HG02870 (cell line): ENCODE data around the gene HEBP2.
A peak's percentile ranks its signal among the peaks of the same experiment; 100 is the strongest.
"Not testable (repeated sequence)": the region's sequence is repeated elsewhere in the genome, so short reads cannot be mapped to it uniquely, and the experiment has no call there.

Experiments used
- ATAC-seq: cut with Tn5 transposase; IDR thresholded peaks from one replicate; pipeline ENCODE4 v1.9.1; 2021; ENCODE audit warnings: mild to moderate bottlenecking, moderate library complexity; ENCODE audit not compliant: unreplicated experiment

HEBP2 gene, protein sequence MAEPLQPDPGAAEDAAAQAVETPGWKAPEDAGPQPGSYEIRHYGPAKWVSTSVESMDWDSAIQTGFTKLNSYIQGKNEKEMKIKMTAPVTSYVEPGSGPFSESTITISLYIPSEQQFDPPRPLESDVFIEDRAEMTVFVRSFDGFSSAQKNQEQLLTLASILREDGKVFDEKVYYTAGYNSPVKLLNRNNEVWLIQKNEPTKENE

DNA sequence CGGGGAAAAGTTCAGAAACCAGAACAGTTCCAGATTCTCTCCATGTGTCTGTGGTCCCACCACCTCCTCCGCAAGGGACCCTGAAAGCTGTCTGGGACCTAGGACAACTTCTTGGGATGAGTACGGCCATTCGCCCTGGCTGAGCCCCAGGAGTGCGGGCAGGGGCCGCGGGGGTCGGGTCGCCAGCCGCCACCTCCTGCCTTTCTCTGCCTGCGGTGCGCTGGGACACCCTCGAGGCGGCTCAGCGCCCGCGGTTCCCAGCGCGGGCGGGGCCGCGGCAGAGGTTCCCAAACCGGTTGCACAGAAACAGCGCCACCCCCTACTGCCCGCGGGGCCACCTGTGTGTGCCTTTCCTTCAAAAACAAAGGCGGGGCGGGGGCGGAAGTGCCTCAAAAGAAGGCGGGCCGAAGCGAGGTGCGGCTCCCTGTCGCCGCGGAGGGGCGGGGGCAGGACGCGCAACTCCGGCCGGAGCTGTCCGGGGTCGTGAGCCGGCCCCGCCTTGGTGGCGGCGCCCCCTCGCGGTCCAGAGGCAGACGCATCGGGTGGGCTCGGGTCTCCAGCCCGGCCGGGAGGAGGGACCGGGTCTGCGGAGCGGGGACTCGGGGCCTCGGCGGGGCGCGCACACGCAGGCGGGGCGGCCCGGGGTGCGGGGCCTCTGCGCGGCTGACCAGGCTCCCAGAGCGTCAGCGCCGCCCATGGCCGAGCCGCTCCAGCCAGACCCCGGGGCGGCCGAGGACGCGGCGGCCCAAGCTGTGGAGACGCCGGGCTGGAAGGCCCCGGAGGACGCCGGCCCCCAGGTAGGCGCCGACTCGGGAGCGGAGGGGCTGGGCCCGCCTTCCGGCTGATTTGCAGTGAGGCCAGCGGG lies at the start of gene HEBP2:
Gene HEBP2 (plus strand): TSS at position 423 of the 865 bp plus-strand sequence. CDS start 273 bp downstream, at position 696.
- peak; percentile 77 for ATAC-seq

DNA sequence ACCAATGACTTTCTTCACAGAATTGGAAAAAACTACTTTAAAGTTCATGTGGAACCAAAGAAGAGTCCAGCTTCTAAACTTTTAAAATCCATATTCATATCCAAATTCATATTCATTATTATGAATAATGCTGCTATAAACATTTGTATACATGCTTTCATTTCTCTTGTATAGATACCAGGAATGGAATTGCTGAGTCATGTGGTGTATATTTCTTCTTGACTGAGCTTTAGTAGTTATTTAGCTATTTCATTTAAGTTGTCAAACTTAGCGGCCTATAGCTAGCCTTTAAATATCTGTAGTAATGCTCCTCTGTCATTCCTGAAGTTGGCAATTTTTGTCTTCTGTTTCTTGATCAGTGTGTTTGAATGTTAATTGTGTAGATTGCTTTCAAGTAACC lies 46.1 kb upstream of the HEBP2 start:
- ATAC-seq, result no peak

DNA sequence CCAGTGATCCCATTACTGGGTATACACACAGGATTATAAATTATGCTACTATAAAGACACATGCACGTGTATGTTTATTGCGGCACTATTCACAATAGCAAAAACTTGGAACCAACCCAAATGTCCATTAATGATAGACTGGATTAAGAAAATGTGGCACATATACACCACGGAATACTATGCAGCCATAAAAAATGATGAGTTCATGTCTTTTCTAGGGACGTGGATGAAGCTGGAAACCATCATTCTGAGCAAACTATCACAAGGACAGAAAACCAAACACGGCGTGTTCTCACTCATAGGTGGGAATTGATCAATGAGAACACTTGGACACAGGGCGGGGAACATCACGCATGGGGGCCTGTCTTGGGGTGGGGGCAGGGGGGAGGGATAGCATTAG lies 35.3 kb upstream of the HEBP2 start:
- ATAC-seq, result not testable (repeated sequence)

DNA sequence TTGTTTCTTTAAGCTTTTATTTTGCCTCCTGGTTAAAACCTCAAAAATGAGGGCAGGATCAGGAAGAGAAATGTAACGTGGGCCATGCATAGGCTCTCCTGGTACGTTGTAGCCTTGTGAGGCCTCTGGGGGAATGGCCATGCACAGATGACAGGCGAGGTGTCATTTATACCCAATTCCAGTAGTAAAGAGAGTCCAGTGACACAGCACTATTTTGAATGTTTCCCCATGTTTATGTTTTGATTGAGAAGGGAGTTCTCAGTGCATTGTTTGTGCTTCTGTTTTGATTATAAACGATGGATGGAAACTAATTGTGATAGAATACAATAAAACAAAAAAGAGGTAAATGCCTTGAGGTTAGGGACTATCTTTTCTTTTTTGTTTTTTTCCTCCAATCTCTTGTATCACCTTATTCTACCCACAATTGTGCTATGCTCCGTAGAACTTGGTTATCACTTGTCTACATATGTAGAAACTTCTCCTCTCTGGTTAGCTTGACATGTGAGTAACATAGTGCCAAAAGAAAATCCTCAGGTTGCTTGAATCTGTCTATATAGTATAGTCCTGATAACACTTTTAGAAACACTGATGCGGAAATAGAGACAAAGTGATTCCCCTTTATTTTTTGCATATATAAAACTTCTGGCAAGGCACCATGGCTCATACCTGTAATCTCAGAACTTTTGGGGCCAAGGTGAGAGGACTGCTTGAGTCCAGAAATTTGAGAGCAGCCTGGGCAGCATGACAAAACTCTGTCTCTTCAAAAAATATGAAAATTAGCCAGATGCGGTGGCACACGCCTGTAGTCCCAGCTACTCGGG lies 33.2 kb upstream of the HEBP2 start:
- ATAC-seq, result no peak

DNA sequence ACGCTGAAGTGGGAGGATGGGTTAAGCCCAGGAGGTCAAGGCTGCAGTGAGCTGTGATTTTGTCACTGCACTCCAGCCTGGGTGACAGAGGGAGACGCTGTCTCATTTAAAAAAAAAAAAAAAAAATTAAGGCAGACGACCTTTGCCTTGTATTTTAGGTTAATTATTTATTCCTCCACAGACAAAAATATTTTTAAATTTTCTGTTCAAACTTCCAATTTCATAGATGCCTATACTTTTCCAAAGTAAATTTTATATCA lies 32.6 kb upstream of the HEBP2 start:
- ATAC-seq, result no peak

DNA sequence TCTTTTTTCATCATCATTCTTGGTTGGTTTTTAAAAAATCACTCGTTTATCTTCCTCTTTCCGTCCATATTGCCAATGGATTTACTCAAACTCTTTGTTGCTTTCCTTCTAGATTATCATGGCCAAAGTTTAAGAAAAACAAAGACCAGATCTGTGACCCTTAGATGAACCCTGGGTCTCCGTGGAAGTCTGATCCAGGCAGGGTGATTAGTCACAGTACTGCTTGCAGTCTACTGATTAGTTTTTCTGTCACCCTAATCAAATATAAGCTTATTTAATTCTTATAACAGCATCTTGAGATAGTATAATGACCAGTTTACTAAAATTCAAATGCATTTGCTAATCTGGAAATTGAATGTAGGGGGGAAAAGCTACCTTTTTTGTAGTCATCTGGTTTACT lies 32.3 kb upstream of the HEBP2 start:
- no peak for ATAC-seq

DNA sequence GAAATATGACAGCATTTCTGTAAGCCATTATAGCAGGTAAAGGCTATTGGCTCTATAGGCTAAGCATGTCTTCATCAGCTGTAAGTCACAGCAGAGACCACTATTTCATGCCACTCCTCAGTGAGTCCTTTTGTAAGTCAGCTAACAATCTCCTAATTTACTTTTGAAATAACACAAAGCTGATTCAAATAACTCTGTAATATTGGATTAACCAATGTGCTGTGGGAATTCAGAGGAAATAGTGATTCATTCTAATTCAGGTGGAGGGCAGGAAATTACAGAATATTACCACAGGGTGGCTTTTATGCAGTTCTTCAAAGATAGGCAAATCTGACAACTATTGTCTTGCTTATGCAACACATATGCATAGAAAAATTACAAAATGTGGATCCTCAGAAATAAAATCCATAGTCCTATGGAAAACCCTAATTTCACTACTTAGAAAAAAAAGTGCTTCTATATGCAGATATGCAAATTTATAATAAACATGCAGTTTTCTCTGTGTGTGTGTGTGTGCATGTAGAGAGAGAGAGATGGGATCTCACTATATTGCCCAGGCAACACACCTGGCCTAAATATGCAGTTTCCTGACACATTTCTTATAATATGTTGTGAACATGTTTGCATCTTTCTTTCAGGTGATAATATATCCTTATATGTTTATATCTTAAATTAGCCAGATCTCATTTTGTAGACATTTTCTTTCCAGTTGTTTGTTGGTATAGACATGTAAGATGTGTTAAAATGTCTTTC lies 31.1 kb upstream of the HEBP2 start:
- no peak for ATAC-seq

DNA sequence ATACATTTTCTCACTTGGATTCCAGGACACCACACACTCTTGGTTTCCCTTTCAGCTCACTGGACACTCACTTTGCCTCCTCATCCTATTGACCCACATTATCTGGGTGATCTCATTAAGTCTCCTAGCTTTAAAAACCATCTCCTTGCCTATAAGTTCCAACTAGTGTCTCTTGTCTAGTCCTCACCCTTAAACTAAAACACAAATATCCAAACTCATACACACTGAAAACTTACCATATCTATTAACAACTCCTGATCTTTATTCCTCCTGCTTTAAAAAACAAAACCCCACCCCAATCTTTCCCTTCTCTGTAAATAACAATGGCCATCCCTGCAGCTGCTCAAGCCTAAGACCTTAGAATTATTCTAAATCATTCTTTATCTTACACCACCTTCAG lies 29.8 kb upstream of the HEBP2 start:
- no peak for ATAC-seq

DNA sequence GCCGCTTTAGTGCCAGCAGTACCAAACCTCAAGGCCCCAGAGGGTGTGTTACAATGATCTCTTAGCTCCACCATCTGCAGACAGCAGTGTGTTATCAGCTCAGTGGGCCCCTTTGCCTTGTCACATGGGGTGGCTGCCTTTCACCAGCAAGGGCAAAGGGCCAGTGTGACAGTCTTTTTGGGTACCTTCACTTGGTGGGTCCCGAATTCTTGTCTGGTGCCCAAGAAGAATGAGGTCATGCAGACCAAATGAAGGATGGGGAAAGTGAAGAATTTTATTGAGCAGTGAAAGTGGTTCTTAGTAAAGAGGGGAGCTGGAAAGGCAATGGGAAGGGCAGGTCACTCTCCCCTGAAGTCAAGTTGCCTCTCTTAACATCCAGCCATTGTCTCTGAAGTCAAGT lies 29.2 kb upstream of the HEBP2 start:
- no peak for ATAC-seq

DNA sequence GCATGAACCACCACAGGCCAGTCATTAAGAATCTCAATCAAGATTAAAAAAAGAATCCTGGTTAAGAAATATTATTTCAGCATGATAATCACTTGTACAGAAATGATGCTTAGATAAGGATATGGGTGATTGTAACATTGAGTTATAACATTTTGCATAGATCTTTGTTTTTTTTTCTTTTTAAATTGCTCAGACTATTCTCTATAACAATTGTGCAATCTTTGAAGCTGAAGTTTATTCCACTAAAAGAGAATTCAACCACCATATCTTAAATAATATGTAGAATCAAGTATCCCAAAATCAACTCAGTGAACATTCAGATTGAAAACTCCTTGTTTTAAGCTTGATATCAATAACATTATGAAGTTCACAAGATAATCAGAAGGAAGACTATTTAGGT lies 27.0 kb upstream of the HEBP2 start:
- ATAC-seq, result no peak

DNA sequence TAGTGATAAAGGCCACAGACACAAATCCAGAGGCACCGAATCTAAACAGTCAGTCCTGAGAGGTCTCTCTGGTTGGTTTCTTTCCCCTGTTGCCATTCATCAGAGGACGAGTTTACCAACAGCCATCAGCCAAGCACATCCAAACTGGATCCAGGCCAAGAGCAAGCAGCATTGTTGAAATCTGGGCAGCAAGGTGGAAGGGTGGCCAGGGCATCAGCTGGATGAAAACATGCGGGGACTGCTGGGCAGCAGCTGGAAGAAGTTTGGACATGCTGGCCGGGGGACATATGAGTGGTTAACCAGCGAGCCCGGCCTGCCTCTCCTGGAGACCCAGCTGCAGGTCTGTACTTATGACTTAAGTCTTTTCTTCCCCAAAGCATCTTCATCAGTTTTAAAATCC lies 26.2 kb upstream of the HEBP2 start, which contains the start of gene SMIM28:
Gene SMIM28 (plus strand): TSS at position 62 of the 400 bp plus-strand sequence. CDS start 168 bp downstream, at position 230.
- no peak for ATAC-seq

DNA sequence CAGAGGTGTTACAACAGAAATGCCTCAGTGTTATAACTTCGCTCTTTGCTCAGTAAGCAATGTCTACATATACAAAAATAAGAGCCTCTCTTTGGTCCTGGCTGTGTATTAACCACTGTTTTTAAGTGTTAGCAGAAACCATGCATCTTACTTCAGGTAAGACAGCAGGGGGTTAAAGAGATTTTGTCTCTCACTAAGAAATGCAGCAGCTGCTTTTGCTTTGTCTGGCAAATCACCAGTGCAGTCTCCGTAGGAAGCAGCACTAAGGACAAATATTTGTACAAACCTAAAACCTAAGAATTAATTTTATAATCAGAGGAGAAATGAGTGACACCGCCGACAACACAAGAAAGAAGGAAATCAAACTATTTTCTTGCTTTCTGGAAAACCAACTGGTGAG lies 25.6 kb upstream of the HEBP2 start:
- no peak for ATAC-seq

DNA sequence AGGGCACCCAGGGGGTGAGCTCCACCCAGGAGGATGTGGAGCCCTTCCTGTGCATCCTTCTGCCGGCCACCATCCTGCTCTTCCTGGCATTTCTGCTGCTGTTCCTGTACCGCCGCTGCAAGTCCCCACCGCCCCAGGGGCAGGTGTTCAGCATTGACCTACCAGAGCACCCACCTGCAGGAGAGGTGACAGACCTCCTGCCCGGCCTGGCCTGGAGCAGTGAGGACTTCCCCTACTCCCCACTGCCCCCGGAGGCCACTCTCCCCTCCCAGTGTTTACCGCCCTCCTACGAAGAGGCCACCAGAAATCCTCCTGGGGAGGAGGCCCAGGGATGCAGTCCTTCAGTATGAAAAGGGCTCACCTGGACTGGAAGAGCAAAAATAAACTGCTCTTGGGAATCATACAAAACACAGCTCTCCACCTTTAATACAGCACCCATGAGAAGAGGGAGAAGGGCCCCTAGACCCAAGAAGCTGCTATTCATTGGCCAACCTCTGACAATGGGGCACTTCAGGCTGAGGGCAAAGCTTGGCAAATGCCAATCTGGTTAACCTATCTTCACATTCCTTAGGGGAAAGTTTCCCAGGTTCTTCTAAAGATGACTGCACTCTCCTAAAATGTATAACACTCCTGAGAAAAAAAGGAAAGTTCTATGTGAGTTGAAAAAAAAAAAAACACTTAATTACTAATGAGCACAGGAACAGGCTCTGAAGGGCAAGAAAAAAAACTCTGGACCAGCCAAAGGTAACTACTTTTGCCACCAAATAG lies 21.3 kb upstream of the HEBP2 start:
- no peak for ATAC-seq

DNA sequence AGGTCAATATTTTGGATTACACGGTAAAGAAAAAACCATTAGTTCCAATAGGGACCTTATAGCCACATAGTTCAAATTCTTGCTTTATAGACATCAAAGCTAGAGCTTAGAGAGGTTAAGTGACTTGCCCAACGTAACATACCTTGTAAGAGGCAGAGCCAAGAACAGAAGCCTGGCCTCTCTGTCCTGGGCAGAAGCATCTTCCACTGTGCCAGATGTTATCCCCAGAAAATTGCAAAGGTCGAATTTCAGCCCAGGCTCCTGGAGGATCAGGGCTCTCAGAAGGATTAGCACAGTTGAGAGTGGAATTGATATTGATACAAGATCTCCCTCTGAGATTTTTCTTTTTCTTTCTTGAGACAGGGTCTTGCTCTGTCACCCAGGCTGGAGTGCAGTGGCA lies 20.2 kb upstream of the HEBP2 start:
- ATAC-seq, result no peak

DNA sequence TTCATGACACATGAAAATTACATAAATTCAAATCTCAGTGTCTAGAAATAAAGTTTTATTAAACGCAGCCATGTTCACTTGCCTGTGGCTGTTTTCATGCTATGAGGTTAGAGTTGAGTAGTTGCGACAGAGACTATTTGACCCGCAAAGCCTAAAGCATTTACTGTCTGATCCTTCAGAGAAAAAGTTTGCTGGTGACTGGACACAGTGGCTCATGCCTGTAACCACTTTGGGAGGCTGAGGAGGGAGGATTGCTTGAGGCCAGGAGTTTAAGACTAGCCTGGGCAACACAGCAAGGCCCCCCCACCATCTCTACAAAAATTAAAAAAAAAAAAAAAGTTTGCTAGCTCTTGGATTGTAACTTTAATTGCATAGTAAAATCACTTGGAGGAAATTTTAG lies 17.1 kb upstream of the HEBP2 start:
- no peak for ATAC-seq

DNA sequence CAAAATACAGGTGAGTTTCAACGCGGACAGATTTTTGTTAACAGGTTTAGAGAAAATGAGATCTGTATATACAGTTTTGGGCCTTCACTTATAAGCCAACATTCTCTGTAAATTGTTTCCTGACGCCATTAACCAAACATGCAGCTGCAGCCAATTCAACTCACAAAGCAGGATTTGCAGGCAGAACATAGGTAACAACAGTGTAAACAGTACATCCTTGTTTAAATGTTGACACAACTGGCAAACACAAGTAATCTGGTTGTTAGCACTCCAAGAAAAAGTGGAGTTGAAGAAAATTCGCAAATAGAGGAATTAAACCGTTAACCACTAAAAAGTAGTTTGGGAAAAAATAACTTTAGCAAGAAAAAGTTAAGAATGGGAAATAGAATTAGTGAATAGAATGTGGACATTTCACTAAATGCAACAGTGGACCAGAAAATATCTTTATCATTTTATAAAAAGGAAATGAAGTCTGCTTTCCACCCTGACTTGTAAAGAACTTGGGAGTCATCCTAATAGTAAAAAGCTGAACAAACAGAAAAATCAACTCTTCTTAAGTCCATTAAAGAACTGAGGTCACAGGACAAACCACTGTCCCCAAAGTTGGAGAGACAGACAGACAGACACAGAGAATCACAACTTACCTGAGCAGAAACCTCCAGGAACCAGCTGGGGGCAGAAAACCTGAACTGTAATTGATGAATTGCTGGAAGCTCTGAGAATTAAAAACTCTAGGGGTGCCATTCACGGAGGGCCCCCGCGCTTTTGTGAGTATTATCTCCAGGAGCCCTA lies 16.2 kb upstream of the HEBP2 start:
- ATAC-seq, result no peak

DNA sequence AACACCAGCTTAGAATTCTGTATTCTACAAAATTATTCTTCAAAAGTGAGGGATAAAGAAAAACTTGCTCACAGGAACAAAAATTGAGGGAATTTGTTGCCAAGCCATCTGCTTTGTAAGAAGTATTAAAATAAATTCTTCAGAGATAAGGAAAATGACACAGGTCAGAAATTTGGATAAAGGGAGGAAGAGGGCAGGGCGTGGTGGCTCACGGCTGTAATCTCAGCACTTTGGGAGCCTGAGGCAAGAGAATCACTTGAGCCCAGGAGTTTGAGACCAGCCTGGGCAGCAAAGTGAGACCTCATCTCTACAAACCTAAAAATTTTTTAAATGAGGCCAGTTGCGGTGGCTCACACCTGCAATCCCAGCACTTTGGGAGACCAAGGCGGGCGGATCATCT lies 14.5 kb upstream of the HEBP2 start:
- no peak for ATAC-seq

DNA sequence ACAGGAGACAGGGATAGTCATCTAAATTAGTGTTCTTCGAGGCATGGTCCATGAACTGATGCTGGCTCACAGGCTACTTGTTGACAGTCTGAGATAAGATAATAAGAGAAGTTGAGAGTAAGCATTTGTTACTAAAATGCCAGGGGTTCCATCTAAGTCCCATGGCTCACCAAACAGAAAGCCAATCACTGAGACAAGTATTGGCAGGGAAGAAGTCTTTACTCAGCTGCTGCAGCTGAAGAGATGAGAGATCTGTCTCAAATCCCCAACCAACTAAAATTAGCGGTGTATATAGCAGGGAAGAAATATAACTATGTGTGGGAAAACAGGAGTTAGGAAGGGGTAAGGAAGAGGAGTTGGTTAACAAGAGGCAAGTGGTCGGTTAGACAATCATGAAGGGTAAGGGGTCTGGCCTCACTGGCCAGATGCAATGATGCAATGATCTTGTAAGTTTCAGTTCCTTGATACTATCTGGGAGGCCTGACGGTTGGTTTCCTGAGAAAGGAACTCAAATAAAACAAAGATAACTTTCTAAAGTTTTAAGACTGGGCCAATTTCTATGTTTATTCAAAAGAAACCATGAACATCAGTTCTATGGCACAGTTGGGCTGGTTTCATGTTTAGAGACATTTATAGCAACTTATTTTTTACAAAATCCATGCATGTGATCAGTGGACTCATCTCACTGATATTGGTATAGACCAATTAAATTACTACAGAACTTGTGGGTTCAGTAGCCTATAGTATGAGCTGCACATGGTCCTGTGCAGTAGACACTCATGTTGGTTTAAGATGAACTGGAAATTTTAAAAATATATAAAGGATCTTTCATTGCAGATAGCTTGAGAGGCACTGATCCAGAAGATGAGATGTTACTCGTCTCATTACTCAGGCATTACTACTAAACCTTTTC lies 9.9 kb upstream of the HEBP2 start:
- ATAC-seq, result no peak

DNA sequence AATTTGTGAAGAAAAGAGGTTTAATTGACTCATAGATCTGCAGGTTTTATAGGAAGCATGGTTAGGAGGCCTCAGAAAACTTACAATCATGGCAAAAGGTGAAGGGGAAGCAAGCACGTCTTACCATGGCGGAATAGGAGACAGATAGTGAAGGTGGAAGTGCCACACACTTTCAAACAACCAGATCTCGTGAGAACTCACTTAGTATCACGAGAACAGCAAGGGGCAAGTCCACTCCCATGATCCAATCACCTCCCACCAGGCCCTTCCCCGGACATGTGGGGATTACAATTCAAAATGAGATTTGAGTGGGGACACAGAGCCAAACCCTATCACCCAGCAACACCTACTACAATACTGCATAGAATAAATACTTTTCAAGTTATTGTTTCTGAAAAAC lies 7.3 kb upstream of the HEBP2 start:
- ATAC-seq, result no peak
